Kidney (tissue), 14 donors: ENCODE measurements around the gene ERG28. TPM values are rescaled to one million over a fixed set of nuclear protein-coding genes. Genes with fewer than 3 reads are reported as not detected.

Experiments
- DNase-seq, 5 donors: peaks; one replicate each; pipeline ENCODE4 v3.0.0-alpha.2; 2013 to 2020
- FAIRE-seq: peaks from 2 replicates; lab custom pipeline; 2012; peaks lifted over from hg19 to GRCh38; lab: Jason Lieb, UNC
- H3K27ac ChIP-seq, 2 donors: one replicate each; pipeline ENCODE4 v1.7.0; 2013; ENCODE audit warnings: low read depth in 2 of 2, low read length in 2 of 2, inconsistent platforms in 1 of 2
- H3K27me3 ChIP-seq: one replicate; pipeline ENCODE4 v1.7.1; 2013; ENCODE audit warnings: low read length, inconsistent platforms; ENCODE audit not compliant: control insufficient read depth, insufficient read depth
- H3K36me3 ChIP-seq, 3 donors: one replicate each; pipeline versions ENCODE4 v1.7.0 to v1.7.1; 2013; ENCODE audit warnings: low read length in 3 of 3, control low read depth in 1 of 3, inconsistent platforms in 1 of 3; ENCODE audit not compliant: insufficient read depth in 3 of 3, control insufficient read depth in 2 of 3
- H3K4me1 ChIP-seq, 3 donors: one replicate each; pipeline versions ENCODE4 v1.7.0 to v1.7.1; 2013; ENCODE audit warnings: low read length in 3 of 3, inconsistent platforms in 1 of 3, low read depth in 1 of 3; ENCODE audit not compliant: control insufficient read depth in 2 of 3, insufficient read depth in 2 of 3
- H3K4me3 ChIP-seq, 3 donors: one replicate each; pipeline versions ENCODE4 v1.7.0 to v1.8.1; 2013; ENCODE audit warnings: low read length in 3 of 3, control low read depth in 1 of 3, inconsistent platforms in 1 of 3
- H3K9ac ChIP-seq, 3 donors: one replicate each; pipeline versions ENCODE4 v1.7.0 to v1.7.1; 2013; ENCODE audit warnings: low read length in 3 of 3, control low read depth in 1 of 3, inconsistent platforms in 1 of 3
- H3K9me3 ChIP-seq, 3 donors: one replicate each; pipeline versions ENCODE4 v1.7.0 to v1.7.1; 2013; ENCODE audit warnings: low read length in 3 of 3, control low read depth in 1 of 3, inconsistent platforms in 1 of 3; ENCODE audit not compliant: control insufficient read depth in 2 of 3, insufficient read depth in 1 of 3
- intact Hi-C: fragments of 100-400 bp; cut with DNase I; formaldehyde crosslinking; loops from one replicate; pipeline ENCODE4 v1.11.1; 2022
- polyA plus RNA-seq: library from polyadenylated mRNA; stranded (reverse); fragments of 350-450 nt; fragmentation: Illumina TruSeq; extraction: RNeasy Lipid Tissue Mini Kit (QIAGEN cat#74804); gene quantifications from one replicate; pipeline ENCODE4 v1.2.3, GENCODE V29; 2014; ENCODE audit warnings: low read depth, low replicate concordance; ENCODE audit not compliant: insufficient read depth
- total RNA-seq: library from RNA; stranded (reverse); fragmentation: NEBNext Ultra II Directional; extraction: Animal tissue kit (Norgen Biotek cat#: 25700); gene quantifications from one replicate; pipeline ENCODE4 v1.2.1, GENCODE V29; 2021
- TF ChIP-seq, protein P1 (sequence below): IDR thresholded peaks from 3 replicates; pipeline ENCODE4 v1.5.1; 2012; ENCODE audit warnings: mild to moderate bottlenecking, moderate library complexity, borderline replicate concordance; ENCODE audit not compliant: insufficient read depth; ENCODE audit errors: extremely low read depth
- donor health status: control.
- donor health status: control.
- donor health status: control.
- donor health status: control.
- donor health status: control.
- donor health status: DM: yes; HTN: yes; CAD: no.
- donor health status: Normal renal cell carcinoma (clear cell type).

The ERG28 gene
- total and polyA plus RNA-seq, 2 donors from 2014 or later = 17.9 to 34.8 TPM

DNA sequence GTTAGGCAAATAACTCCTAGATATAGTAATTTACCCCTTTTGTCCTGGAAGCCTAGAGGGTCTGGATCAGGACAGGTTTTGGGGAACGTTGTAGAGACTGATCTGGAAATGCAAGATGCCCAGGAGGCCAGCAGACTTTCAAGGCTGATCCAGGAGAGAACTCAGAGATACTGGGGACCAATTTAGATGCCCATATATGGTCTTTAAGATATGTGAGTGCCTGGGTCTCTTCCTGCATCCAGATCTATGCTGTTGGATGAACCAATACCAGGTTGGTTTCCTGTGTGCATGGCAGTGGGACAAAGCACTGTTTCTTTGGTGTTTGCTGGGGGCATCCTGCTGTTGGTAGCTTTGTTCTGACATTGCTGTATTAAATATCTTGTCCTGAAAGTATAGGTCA, 5.4 kb downstream of the ERG28 start:
- DNase-seq (no peak), FAIRE-seq (no peak)
- TF ChIP-seq, protein P1, sequence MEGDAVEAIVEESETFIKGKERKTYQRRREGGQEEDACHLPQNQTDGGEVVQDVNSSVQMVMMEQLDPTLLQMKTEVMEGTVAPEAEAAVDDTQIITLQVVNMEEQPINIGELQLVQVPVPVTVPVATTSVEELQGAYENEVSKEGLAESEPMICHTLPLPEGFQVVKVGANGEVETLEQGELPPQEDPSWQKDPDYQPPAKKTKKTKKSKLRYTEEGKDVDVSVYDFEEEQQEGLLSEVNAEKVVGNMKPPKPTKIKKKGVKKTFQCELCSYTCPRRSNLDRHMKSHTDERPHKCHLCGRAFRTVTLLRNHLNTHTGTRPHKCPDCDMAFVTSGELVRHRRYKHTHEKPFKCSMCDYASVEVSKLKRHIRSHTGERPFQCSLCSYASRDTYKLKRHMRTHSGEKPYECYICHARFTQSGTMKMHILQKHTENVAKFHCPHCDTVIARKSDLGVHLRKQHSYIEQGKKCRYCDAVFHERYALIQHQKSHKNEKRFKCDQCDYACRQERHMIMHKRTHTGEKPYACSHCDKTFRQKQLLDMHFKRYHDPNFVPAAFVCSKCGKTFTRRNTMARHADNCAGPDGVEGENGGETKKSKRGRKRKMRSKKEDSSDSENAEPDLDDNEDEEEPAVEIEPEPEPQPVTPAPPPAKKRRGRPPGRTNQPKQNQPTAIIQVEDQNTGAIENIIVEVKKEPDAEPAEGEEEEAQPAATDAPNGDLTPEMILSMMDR = no peak
- intact Hi-C loops = no loop called here
- no peak overlapping the region for H3K27ac ChIP-seq
- no peak overlapping the region for H3K4me3 ChIP-seq
- H3K27me3 ChIP-seq = no peaks in the 10 kb centered on the region
- no peaks in the 10 kb centered on the region for H3K9me3 ChIP-seq
- no peak overlapping the region for H3K9ac ChIP-seq
- peaks cover 2 to 13% (median 10%) of the 10 kb centered on the region in 3 donors for H3K36me3 ChIP-seq
- H3K4me1 ChIP-seq = peaks cover 0 to 5% (median 3%) of the 10 kb centered on the region in 3 donors

GRCh38 chr14:75654127-75654732, 6.4 kb downstream of the ERG28 start:
- peaks cover 2 to 17% (median 10%) of the 10 kb centered on the region in 3 donors for H3K36me3 ChIP-seq

DNA sequence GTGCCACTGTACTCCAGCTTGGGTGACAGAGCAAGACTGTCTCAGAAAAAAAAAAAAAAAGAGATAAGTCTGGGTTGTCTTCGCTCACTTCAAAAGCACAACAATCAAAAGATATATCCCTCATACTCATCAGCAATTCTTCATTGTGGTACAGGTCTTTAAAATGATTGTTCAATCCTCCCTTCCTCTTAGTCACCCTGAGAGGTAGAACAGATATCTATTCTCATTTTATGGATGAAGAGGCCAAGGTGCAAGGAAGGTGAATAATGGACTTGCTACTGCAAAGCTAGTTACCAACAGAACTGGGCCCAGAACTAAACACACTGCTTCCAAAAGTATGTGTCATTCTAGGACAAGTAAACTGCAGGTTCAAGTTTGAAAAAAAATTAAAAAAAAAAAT, 7.1 kb downstream of the ERG28 start:
- no peak overlapping the region for H3K9ac ChIP-seq
- intact Hi-C loops = loop anchor here (5.0 kb wide), 1 partner anchor 76 kb away; the partner anchor contains the start of gene FLVCR2
- no peak for DNase-seq
- no peak for FAIRE-seq
- H3K4me1 ChIP-seq = peaks cover 0 to 2% (median 2%) of the 10 kb centered on the region in 3 donors
- no peak overlapping the region for H3K27ac ChIP-seq
- H3K9me3 ChIP-seq = no peaks in the 10 kb centered on the region
- H3K27me3 ChIP-seq = no peaks in the 10 kb centered on the region
- TF ChIP-seq, protein P1 = no peak
- no peak overlapping the region for H3K4me3 ChIP-seq
- H3K36me3 ChIP-seq = peaks cover 2 to 17% (median 10%) of the 10 kb centered on the region in 3 donors

More at GRCh38 chr14:75654127-75654732, 6.4 kb downstream of the ERG28 start:
- DNase-seq (peak; percentile 84 to 86 (median 84)), FAIRE-seq (peak; percentile 23)
- Histone ChIP-seq H3K4me3 (no peak overlapping the region), H3K4me1 (peaks cover 0 to 2% (median 0%) of the 10 kb centered on the region in 3 donors), H3K27me3 (no peaks in the 10 kb centered on the region), H3K9me3 (no peaks in the 10 kb centered on the region), H3K9ac (no peak overlapping the region), H3K27ac (peak overlapping the region in 1 of 2 donors; percentile 32)
- intact Hi-C loops = loop anchor here (5.0 kb wide), 1 partner anchor 77 kb away; the partner anchor contains the start of gene FLVCR2
- TF ChIP-seq, protein P1 = peak; percentile 98
